Dermis microvascular lymphatic vessel endothelial cell (primary cell): ENCODE data around the gene WWTR1. TPM values are rescaled to one million over a fixed set of nuclear protein-coding genes. Genes with fewer than 3 reads are reported as not detected.
A peak's percentile ranks its signal among the peaks of the same experiment; 100 is the strongest.

ENCODE experiments used
- DNase-seq, 2 donors: peaks; one replicate each; pipeline versions ENCODE4 v3.0.0 to v3.0.0-alpha.2; 2010; ENCODE audit warnings: low read depth in 2 of 2
- total RNA-seq: library from RNA; depleted of rRNA; stranded (reverse); fragments of >200 nt; gene quantifications from 2 replicates; pipeline ENCODE4 v1.2.1, GENCODE V29; 2014

Gene WWTR1
- total RNA-seq, 1 donor from 2014 or later, result 94.6 TPM

GRCh38 chr3:149655826-149656574, 1.8 kb downstream of the WWTR1 start:
- DNase-seq, result peak in 1 of 2 donors; percentile 53

- DNase-seq, result peak in 1 of 2 donors; percentile 47
Observed at GRCh38 chr3:149654188-149654601, 3.6 kb downstream of the WWTR1 start.

GRCh38 chr3:149653564-149653963, 4.3 kb downstream of the WWTR1 start:
- DNase-seq, result peak in 1 of 2 donors; percentile 46

- no peak for DNase-seq
Observed at GRCh38 chr3:149653136-149653535, 4.7 kb downstream of the WWTR1 start.

- no peak for DNase-seq
Observed at GRCh38 chr3:149650828-149651227, 7.0 kb downstream of the WWTR1 start.

- DNase-seq, result peak in 1 of 2 donors; percentile 73
Observed at GRCh38 chr3:149648525-149648924, 9.3 kb downstream of the WWTR1 start.

GRCh38 chr3:149647812-149648211, 10.0 kb downstream of the WWTR1 start:
- no peak for DNase-seq

- no peak for DNase-seq
Observed at GRCh38 chr3:149647285-149647684, 10.5 kb downstream of the WWTR1 start.

- DNase-seq, result peak in 1 of 2 donors; percentile 64
Observed at GRCh38 chr3:149646181-149646766, 11.6 kb downstream of the WWTR1 start.

GRCh38 chr3:149643963-149644362, 13.9 kb downstream of the WWTR1 start:
- DNase-seq, result no peak

- DNase-seq, result no peak
Observed at GRCh38 chr3:149643482-149643798, 14.4 kb downstream of the WWTR1 start.

- DNase-seq, result no peak
Observed at GRCh38 chr3:149640976-149641728, 16.7 kb downstream of the WWTR1 start.

GRCh38 chr3:149639093-149639486, 18.7 kb downstream of the WWTR1 start:
- DNase-seq, result no peak

- peak in 1 of 2 donors; percentile 39 for DNase-seq
Observed at GRCh38 chr3:149638228-149639092, 19.4 kb downstream of the WWTR1 start.

- DNase-seq, result no peak
Observed at GRCh38 chr3:149635396-149635795, 22.4 kb downstream of the WWTR1 start.

GRCh38 chr3:149634573-149634972, 23.3 kb downstream of the WWTR1 start:
- no peak for DNase-seq

GRCh38 chr3:149634072-149634471, 23.8 kb downstream of the WWTR1 start:
- DNase-seq, result peak in 1 of 2 donors; percentile 35

GRCh38 chr3:149632225-149632624, 25.6 kb downstream of the WWTR1 start:
- DNase-seq, result peak in 1 of 2 donors; percentile 51

- no peak for DNase-seq
Observed at GRCh38 chr3:149630806-149631205, 27.0 kb downstream of the WWTR1 start.

- DNase-seq, result no peak
Observed at GRCh38 chr3:149628957-149629670, 28.7 kb downstream of the WWTR1 start.

- no peak for DNase-seq
Observed at GRCh38 chr3:149626671-149627070, 31.2 kb downstream of the WWTR1 start.
